ENCODE data around the gene KDM2A. TPM values are rescaled to one million over a fixed set of nuclear protein-coding genes. Genes with fewer than 3 reads are reported as not detected.
A peak's percentile ranks its signal among the peaks of the same experiment; 100 is the strongest.

KDM2A gene
- total and polyA plus RNA-seq, 2 of the 13 experiments (the other 11 are each of a cell fraction or from before 2014, with no cell fraction given) = 31.3 to 31.4 TPM

- peak; percentile 63; the same call in 1 of the 2 replicates for TF ChIP-seq TFE3 (CRISPR knock-in tag; IDR thresholded peaks at IDR 0.05)
- no peak for TF ChIP-seq ESRRA (CRISPR knock-in tag; IDR thresholded peaks at IDR 0.05; ENCODE audit: low read depth)
- TF ChIP-seq ZSCAN5A (CRISPR knock-in tag; IDR thresholded peaks at IDR 0.05; ENCODE audit: borderline replicate concordance) = no peak
- TF ChIP-seq NCOA5 (CRISPR knock-in tag; IDR thresholded peaks at IDR 0.05) = no peak
- TF ChIP-seq GATAD1 (CRISPR knock-in tag; IDR thresholded peaks at IDR 0.05) = peak; percentile 69
- TF ChIP-seq HNF1B (CRISPR knock-in tag; IDR thresholded peaks at IDR 0.05) = peak; percentile 85
- peak in 1 of 2 experiments; percentile 97; a peak in 2 of 4 replicates for TF ChIP-seq KLF16 (CRISPR knock-in tag; IDR thresholded peaks at IDR 0.05)
- TF ChIP-seq THAP9 (CRISPR knock-in tag; IDR thresholded peaks at IDR 0.05; ENCODE audit: borderline replicate concordance) = peak; percentile 79; the same call in 1 of the 2 replicates
- 0 out of 2 replicates have a peak, but pooled peaks have one; percentile 41 for TF ChIP-seq TOE1 (CRISPR knock-in tag; IDR thresholded peaks at IDR 0.05)
- TF ChIP-seq HMGXB4 (CRISPR knock-in tag; IDR thresholded peaks at IDR 0.05; ENCODE audit: borderline replicate concordance in 1 of 2, low read depth in 1 of 2) = peak; percentile 69 to 93; a peak in 3 of 4 replicates
- TF ChIP-seq UBTF (CRISPR knock-in tag; IDR thresholded peaks at IDR 0.05) = peak; percentile 96
- no peak for TF ChIP-seq GFI1 (CRISPR knock-in tag; IDR thresholded peaks at IDR 0.05; ENCODE audit: borderline replicate concordance)
- peak; percentile 86 for TF ChIP-seq DMAP1 (CRISPR knock-in tag; IDR thresholded peaks at IDR 0.05)
- TF ChIP-seq MLLT10 (CRISPR knock-in tag; IDR thresholded peaks at IDR 0.05) = no peak
- no peak for TF ChIP-seq JUND (CRISPR knock-in tag; IDR thresholded peaks at IDR 0.05)
- no peak for TF ChIP-seq EHMT2 (IDR thresholded peaks at IDR 0.05; ENCODE audit: borderline replicate concordance, low read depth, low read length)
Observed at GRCh38 chr11:67239783-67240575, 120.9 kb downstream of the KDM2A start (continued).
